SH-SY5Y (cell line): ENCODE data around the gene USP7.

Experiments
- GATA2 ChIP-seq: IDR thresholded peaks from 2 replicates; pipeline ENCODE4 v1.6.1; 2011; ENCODE audit warnings: mild to moderate bottlenecking, low read depth, low read length
- GATA3 ChIP-seq: IDR thresholded peaks from 2 replicates; pipeline ENCODE4 v1.6.1; 2011; ENCODE audit warnings: low read depth, mild to moderate bottlenecking, low read length, moderate library complexity

DNA sequence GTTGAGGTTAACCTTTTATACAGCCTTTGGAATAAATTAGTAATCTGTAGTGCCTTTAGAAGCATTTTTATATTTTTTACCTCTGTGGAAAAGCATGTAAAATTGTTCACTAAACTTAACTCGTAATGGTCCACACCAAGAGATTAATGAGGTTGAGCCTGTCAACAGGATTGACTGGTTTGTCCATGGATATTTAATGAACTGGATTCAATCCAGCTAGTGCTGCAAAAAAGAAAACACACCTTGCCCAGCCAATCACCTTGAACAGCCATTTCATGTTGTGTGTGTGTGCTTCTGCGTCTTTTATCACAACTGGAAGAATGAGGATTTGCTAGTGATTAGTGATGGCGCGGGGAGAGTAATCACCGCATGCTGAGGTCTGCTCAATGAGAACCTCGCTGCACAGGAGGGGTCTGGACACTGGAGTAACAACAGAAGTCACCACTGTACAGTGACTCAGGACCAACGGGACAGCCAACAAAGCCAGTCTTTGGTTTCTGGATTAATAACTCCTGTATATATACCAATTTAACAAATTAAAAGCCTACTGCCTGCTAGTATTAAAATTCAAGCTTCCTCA lies 47.9 kb downstream of the USP7 start:
- no peak for TF ChIP-seq GATA3
- TF ChIP-seq GATA2, result no peak
